GM10266 (cell line): Measurements from ENCODE around the gene FAH.

Experiments
- DNase-seq: peaks from one replicate; pipeline ENCODE4 v3.0.0; 2012; ENCODE audit errors: extremely low spot score
- CTCF ChIP-seq: IDR thresholded peaks from 2 replicates; pipeline ENCODE4 v1.5.1; 2012; ENCODE audit warnings: mild to moderate bottlenecking, low read depth; ENCODE audit not compliant: control insufficient read depth, insufficient read depth; ENCODE audit errors: missing control alignments

Gene FAH

GRCh38 chr15:80202641-80203360, 50.0 kb downstream of the FAH start:
- no peak for TF ChIP-seq CTCF
- no peak for DNase-seq

- DNase-seq: no peak
- TF ChIP-seq CTCF: no peak
Measured at GRCh38 chr15:80203361-80203885, 50.6 kb downstream of the FAH start.

- no peak for TF ChIP-seq CTCF
- DNase-seq: no peak
Measured at GRCh38 chr15:80204231-80204630, 51.4 kb downstream of the FAH start.

GRCh38 chr15:80207887-80208286, 55.1 kb downstream of the FAH start:
- no peak for TF ChIP-seq CTCF

GRCh38 chr15:80208758-80209734, 56.2 kb downstream of the FAH start:
- TF ChIP-seq CTCF: no peak
- no peak for DNase-seq

More at GRCh38 chr15:80207887-80208286, 55.1 kb downstream of the FAH start:
- no peak for DNase-seq

- no peak for TF ChIP-seq CTCF
- peak; percentile 27 for DNase-seq
Measured at GRCh38 chr15:80210611-80211573, 58.1 kb downstream of the FAH start.
